PC-9 (cell line): ENCODE results near the gene ZBTB49.

Experiments
- EZH2 ChIP-seq: fragments of 200-600 bp; sonication (generic); IDR thresholded peaks from 2 replicates; pipeline ENCODE4 v1.8.0; 2017; ENCODE audit warnings: antibody characterized with exemption, low read depth
- TF ChIP-seq, protein P1 (sequence below): fragments of 200-600 bp; sonication (generic); conservative IDR thresholded peaks from 2 replicates; pipeline ENCODE4 v1.6.1; 2017; ENCODE audit warnings: mixed run types, antibody characterized with exemption, mild to moderate bottlenecking, moderate library complexity

DNA sequence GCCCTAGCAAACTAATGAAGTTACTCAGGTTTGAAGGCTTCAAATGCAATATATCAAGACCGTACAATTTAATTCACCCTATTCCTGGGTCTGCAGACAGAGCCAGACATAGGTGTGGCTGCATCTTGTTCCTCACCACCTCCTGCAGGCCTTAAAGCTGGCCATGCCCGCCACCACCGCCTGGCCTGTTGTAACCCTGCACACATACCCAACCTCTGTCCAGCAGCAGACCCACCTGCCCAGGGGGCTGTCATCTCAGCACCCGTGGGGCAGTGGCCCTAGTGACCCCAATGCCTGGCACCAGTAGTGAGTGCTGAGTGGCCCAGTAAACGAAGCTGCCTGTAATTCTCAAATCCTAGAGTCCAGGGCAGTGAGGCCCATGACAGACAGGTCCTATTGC is 40.7 kb downstream of the ZBTB49 start:
- TF ChIP-seq, protein P1, sequence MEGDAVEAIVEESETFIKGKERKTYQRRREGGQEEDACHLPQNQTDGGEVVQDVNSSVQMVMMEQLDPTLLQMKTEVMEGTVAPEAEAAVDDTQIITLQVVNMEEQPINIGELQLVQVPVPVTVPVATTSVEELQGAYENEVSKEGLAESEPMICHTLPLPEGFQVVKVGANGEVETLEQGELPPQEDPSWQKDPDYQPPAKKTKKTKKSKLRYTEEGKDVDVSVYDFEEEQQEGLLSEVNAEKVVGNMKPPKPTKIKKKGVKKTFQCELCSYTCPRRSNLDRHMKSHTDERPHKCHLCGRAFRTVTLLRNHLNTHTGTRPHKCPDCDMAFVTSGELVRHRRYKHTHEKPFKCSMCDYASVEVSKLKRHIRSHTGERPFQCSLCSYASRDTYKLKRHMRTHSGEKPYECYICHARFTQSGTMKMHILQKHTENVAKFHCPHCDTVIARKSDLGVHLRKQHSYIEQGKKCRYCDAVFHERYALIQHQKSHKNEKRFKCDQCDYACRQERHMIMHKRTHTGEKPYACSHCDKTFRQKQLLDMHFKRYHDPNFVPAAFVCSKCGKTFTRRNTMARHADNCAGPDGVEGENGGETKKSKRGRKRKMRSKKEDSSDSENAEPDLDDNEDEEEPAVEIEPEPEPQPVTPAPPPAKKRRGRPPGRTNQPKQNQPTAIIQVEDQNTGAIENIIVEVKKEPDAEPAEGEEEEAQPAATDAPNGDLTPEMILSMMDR: no peak
- TF ChIP-seq EZH2: no peak
